AG04449 (cell line): ENCODE data around the gene LRRC23.

ENCODE experiments used
- CTCF ChIA-PET: fragments of 350-600 bp; formaldehyde crosslinking; extraction: SDS; loops from one replicate; lab custom pipeline; 2021; ENCODE audit warnings: antibody characterized with exemption; lab: Yijun Ruan, JAX
- POLR2A ChIA-PET: fragments of 400-600, 350-600 bp; formaldehyde crosslinking; extraction: SDS; loops from one replicate; lab custom pipeline; 2020; ENCODE audit warnings: antibody characterized with exemption, inconsistent platforms; lab: Yijun Ruan, JAX
- DNase-seq: peaks from one replicate; pipeline ENCODE4 v3.0.0-alpha.2; 2010; ENCODE audit warnings: low read depth, low spot score
- H3K4me3 ChIP-seq: 2 replicates; pipeline ENCODE4 v1.5.1; 2011; ENCODE audit warnings: low read depth, mild to moderate bottlenecking, control low read depth, low read length
- TF ChIP-seq, protein P1 (sequence below): IDR thresholded peaks from one replicate; pipeline ENCODE4 v1.5.1; 2011; ENCODE audit warnings: mild to moderate bottlenecking, moderate library complexity, low read length, control low read depth, inconsistent platforms; ENCODE audit not compliant: insufficient read depth; ENCODE audit errors: missing control alignments

The LRRC23 gene

DNA sequence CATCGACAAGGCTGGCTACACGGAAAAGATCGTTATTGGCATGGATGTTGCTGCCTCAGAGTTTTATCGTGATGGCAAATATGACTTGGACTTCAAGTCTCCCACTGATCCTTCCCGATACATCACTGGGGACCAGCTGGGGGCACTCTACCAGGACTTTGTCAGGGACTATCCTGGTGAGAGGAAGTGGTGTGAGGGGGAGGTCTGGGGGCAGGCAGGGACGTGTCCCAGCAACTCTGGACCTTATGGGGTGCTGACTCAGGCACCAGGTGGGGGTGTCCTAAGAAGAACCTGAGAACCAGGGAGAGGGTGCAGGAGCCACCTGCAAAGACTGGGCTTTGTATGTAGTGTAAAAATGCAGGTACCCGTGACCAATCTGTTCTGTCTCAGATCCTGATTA is 15.0 kb downstream of the LRRC23 start:
- no peak overlapping the region for H3K4me3 ChIP-seq
- DNase-seq, result no peak
- ChIA-PET POLR2A (interaction anchor here (1.0 kb wide), 1 partner anchor 24 kb away, joined by 3 read pairs; the partner anchor contains the start of genes C12orf57 and RNU7-1), CTCF (interaction anchor here (0.7 to 1.5 kb wide), 6 partner anchors 12 to 48 kb away, joined by 3 to 4 read pairs (median 3); no protein-coding TSS in a partner anchor)
- TF ChIP-seq, protein P1, sequence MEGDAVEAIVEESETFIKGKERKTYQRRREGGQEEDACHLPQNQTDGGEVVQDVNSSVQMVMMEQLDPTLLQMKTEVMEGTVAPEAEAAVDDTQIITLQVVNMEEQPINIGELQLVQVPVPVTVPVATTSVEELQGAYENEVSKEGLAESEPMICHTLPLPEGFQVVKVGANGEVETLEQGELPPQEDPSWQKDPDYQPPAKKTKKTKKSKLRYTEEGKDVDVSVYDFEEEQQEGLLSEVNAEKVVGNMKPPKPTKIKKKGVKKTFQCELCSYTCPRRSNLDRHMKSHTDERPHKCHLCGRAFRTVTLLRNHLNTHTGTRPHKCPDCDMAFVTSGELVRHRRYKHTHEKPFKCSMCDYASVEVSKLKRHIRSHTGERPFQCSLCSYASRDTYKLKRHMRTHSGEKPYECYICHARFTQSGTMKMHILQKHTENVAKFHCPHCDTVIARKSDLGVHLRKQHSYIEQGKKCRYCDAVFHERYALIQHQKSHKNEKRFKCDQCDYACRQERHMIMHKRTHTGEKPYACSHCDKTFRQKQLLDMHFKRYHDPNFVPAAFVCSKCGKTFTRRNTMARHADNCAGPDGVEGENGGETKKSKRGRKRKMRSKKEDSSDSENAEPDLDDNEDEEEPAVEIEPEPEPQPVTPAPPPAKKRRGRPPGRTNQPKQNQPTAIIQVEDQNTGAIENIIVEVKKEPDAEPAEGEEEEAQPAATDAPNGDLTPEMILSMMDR, result no peak

DNA sequence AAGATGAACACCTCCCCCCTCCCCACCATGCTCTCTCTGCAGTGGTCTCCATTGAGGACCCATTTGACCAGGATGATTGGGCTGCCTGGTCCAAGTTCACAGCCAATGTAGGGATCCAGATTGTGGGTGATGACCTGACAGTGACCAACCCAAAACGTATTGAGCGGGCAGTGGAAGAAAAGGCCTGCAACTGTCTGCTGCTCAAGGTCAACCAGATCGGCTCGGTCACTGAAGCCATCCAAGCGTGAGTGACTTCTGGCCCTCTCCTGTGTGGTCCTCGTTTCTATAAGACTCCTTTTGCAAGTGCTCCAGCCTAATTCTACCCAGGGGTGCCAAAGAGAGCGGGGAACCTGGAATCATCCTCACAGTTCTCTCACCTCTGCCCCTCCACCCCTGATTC is 16.9 kb downstream of the LRRC23 start:
- ChIA-PET POLR2A (no interaction called here), CTCF (interaction anchor here (0.9 to 9.0 kb wide), 10 partner anchors 10 to 192 kb away, joined by 3 to 164 read pairs (median 4); partner anchors contain the start of gene C1RL)
- TF ChIP-seq, protein P1, result no peak
- no peak overlapping the region for H3K4me3 ChIP-seq
- DNase-seq, result no peak

- ChIA-PET POLR2A (no interaction called here), CTCF (interaction anchor here (0.9 to 9.0 kb wide), 10 partner anchors 11 to 191 kb away, joined by 3 to 164 read pairs (median 4); partner anchors contain the start of gene C1RL)
- no peak overlapping the region for H3K4me3 ChIP-seq
- no peak for DNase-seq
- TF ChIP-seq, protein P1, result no peak
These were observed 17.6 kb downstream of the LRRC23 start for GRCh38 chr12:6921996-6922946.

DNA sequence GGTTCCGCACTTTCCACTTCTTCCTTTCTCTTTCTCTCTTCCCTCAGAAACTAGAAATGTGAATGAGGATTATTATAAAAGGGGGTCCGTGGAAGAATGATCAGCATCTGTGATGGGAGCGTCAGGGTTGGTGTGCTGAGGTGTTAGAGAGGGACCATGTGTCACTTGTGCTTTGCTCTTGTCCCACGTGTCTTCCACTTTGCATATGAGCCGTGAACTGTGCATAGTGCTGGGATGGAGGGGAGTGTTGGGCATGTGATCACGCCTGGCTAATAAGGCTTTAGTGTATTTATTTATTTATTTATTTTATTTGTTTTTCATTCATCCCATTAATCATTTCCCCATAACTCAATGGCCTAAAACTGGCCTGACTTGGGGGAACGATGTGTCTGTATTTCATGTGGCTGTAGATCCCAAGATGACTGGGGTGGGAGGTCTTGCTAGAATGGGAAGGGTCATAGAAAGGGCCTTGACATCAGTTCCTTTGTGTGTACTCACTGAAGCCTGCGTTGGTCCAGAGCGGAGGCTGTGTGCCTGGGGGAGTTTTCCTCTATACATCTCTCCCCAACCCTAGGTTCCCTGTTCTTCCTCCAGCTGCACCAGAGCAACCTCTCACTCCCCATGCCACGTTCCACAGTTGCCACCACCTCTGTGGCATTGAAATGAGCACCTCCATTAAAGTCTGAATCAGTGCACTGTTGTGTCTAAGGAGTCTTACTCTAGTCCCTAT is 18.5 kb downstream of the LRRC23 start:
- POLR2A ChIA-PET, result interaction anchor here (4.6 kb wide), 1 partner anchor 21 kb away, joined by 46 read pairs; the partner anchor contains the start of genes C12orf57 and RNU7-1
- no peak overlapping the region; the same call in 1 of the 2 replicates for H3K4me3 ChIP-seq
- no peak for DNase-seq
- TF ChIP-seq, protein P1, result no peak
- CTCF ChIA-PET, result interaction anchor here (0.8 to 9.0 kb wide), 21 partner anchors 9 to 218 kb away, joined by 3 to 164 read pairs (median 6); partner anchors contain the start of genes C12orf57, C1RL, ENO2 and LRRC23

DNA sequence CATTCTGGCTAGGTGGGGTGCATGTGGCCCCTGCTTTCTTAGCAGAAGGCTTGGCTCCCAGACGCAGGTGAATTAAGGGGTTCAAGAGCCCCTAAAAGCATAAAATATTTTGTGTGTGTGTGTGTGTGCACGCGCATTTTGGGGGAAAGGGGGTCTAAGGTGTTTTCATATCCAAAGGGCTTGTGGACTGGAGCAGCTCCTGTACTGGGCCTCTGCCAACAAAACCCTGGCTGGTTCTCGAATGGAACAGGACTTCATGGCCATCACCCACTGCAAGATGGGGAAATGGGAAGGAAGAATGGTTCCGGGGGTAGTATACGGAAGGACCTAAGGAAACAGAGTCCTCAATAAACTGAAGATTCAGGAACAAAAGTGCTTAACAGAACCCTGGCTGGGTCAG is 19.2 kb downstream of the LRRC23 start:
- no peak for DNase-seq
- ChIA-PET CTCF (interaction anchor here (0.7 to 9.0 kb wide), 25 partner anchors 10 to 223 kb away, joined by 3 to 164 read pairs (median 5); partner anchors contain the start of genes C12orf57, C1RL, ENO2 and LRRC23), POLR2A (interaction anchor here (3.4 to 4.6 kb wide), 2 partner anchors 14 to 21 kb away, joined by 18 to 46 read pairs; partner anchors contain the start of genes C12orf57 and RNU7-1)
- H3K4me3 ChIP-seq, result no peak overlapping the region
- TF ChIP-seq, protein P1, result no peak
